Neural progenitor cell (in vitro differentiated cells): ENCODE data around the gene UBE2Q2.

Source experiments
- EZH2 ChIP-seq: fragments of 200-600 bp; sonication (generic); IDR thresholded peaks from 2 replicates; pipeline ENCODE4 v1.6.1; 2017; ENCODE audit warnings: antibody characterized with exemption, mild to moderate bottlenecking, moderate library complexity
- EZH2phosphoT487 ChIP-seq: fragments of 200-600 bp; sonication (generic); IDR thresholded peaks from 2 replicates; pipeline ENCODE4 v1.6.1; 2017; ENCODE audit warnings: antibody characterized with exemption

DNA sequence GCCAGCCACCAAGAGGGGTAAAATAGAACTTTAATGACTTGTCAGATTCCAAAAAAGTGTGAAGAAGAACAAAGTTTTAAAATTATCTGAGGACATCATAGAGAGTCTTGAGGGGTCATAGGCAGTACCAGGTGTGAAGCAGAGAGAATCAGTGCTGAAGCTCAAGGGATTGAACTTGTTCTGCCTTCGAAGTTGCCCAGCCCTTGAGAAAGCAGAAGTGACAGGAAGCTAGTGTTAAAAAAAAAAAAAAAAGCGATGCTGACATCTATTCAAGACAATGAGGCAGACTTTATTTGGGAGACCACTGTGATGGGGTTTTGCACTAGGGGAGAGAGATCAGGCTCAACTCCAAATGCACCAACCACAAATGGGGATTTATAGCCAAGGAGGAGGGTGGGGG is 82.2 kb downstream of the UBE2Q2 start:
- TF ChIP-seq EZH2 (no peak), EZH2phosphoT487 (no peak)
